HG02678 (cell line): ENCODE measurements around the gene EHMT1.
"Not testable (repeated sequence)": the region's sequence is repeated elsewhere in the genome, so short reads cannot be mapped to it uniquely, and the experiment has no call there.

Experiments used
- ATAC-seq: cut with Tn5 transposase; IDR thresholded peaks from one replicate; pipeline ENCODE4 v1.9.1; 2021; ENCODE audit warnings: mild to moderate bottlenecking, moderate library complexity; ENCODE audit not compliant: unreplicated experiment

EHMT1 gene

GRCh38 chr9:137614631-137615386 lies 4.0 kb upstream of the EHMT1 start:
- no peak for ATAC-seq

GRCh38 chr9:137615387-137615871 lies 3.4 kb upstream of the EHMT1 start:
- ATAC-seq: no peak

- ATAC-seq: peak; percentile 32
Observed at GRCh38 chr9:137619240-137620047, 639 bp downstream of the EHMT1 start.

GRCh38 chr9:137620048-137620405 lies 1.2 kb downstream of the EHMT1 start:
- no peak for ATAC-seq

- no peak for ATAC-seq
Observed at GRCh38 chr9:137620581-137620980, 1.8 kb downstream of the EHMT1 start.

GRCh38 chr9:137621131-137621757 lies 2.4 kb downstream of the EHMT1 start:
- ATAC-seq: no peak

GRCh38 chr9:137622211-137622610 lies 3.4 kb downstream of the EHMT1 start:
- not testable (repeated sequence) for ATAC-seq

GRCh38 chr9:137626464-137626863 lies 7.7 kb downstream of the EHMT1 start:
- ATAC-seq: no peak

GRCh38 chr9:137627406-137627805 lies 8.6 kb downstream of the EHMT1 start:
- ATAC-seq: not testable (repeated sequence)

GRCh38 chr9:137630126-137630525 lies 11.3 kb downstream of the EHMT1 start:
- no peak for ATAC-seq

- no peak for ATAC-seq
Observed at GRCh38 chr9:137630679-137631078, 11.9 kb downstream of the EHMT1 start.

- ATAC-seq: no peak
Observed at GRCh38 chr9:137631345-137632229, 12.8 kb downstream of the EHMT1 start.

GRCh38 chr9:137632230-137633161 lies 13.7 kb downstream of the EHMT1 start:
- ATAC-seq: no peak

- ATAC-seq: no peak
Observed at GRCh38 chr9:137634016-137634415, 15.2 kb downstream of the EHMT1 start.

GRCh38 chr9:137638680-137639079 lies 19.9 kb downstream of the EHMT1 start:
- ATAC-seq: no peak

- no peak for ATAC-seq
Observed at GRCh38 chr9:137639303-137640051, 20.7 kb downstream of the EHMT1 start.

- no peak for ATAC-seq
Observed at GRCh38 chr9:137640862-137641261, 22.1 kb downstream of the EHMT1 start.

GRCh38 chr9:137642118-137642601 lies 23.4 kb downstream of the EHMT1 start:
- no peak for ATAC-seq

- ATAC-seq: no peak
Observed at GRCh38 chr9:137642892-137643291, 24.1 kb downstream of the EHMT1 start.
